CD14-positive monocyte (primary cell): ENCODE measurements around the gene MEIS1. TPM values are rescaled to one million over a fixed set of nuclear protein-coding genes. Genes with fewer than 3 reads are reported as not detected.

Experiments used
- DNase-seq, 3 donors: peaks; one replicate each; pipeline ENCODE4 v3.0.0-alpha.2; 2011 to 2022
- H2AFZ ChIP-seq: 2 replicates; pipeline ENCODE4 v1.6.0; 2012; ENCODE audit warnings: mild to moderate bottlenecking, low read depth, low read length, inconsistent platforms; ENCODE audit not compliant: insufficient read depth, poor library complexity, severe bottlenecking
- H3K27ac ChIP-seq, 2 donors: 1 replicate in 1 of 2; 2 replicates in 1 of 2; pipeline ENCODE4 v1.5.1; 2012 to 2013; ENCODE audit warnings: low read length in 2 of 2, control low read depth in 1 of 2, inconsistent platforms in 1 of 2, low read depth in 1 of 2, mild to moderate bottlenecking in 1 of 2
- H3K27me3 ChIP-seq, 2 donors: one replicate each; pipeline versions ENCODE4 v1.6.0 to v1.6.1; 2011 to 2013; ENCODE audit warnings: low read length in 2 of 2; ENCODE audit not compliant: control insufficient read depth in 2 of 2, insufficient read depth in 2 of 2
- H3K36me3 ChIP-seq, 2 donors: replicated peaks in 1 of 2; 1 replicate in 1 of 2; 2 replicates in 1 of 2; pipeline versions ENCODE4 v1.5.1 to v1.6.1; 2012 to 2013; ENCODE audit warnings: low read length in 2 of 2, control low read depth in 1 of 2, inconsistent platforms in 1 of 2, mild to moderate bottlenecking in 1 of 2; ENCODE audit not compliant: insufficient read depth in 2 of 2, control insufficient read depth in 1 of 2
- H3K4me1 ChIP-seq, 2 donors: 1 replicate in 1 of 2; 2 replicates in 1 of 2; pipeline versions ENCODE4 v1.5.1 to v1.6.1; 2012 to 2013; ENCODE audit warnings: low read length in 2 of 2, control low read depth in 1 of 2, inconsistent platforms in 1 of 2, mild to moderate bottlenecking in 1 of 2, moderate library complexity in 1 of 2; ENCODE audit not compliant: insufficient read depth in 2 of 2, control insufficient read depth in 1 of 2
- H3K4me2 ChIP-seq: replicated peaks from 2 replicates; pipeline ENCODE3; 2012; ENCODE audit warnings: low read length, moderate library complexity, mild to moderate bottlenecking; ENCODE audit not compliant: poor library complexity, severe bottlenecking; ENCODE audit errors: extremely low read depth
- H3K4me3 ChIP-seq, 3 experiments: fragments of 200-600 bp in 1 of 3; sonication (generic) in 1 of 3; replicated peaks in 1 of 3; 1 replicate in 2 of 3; 2 replicates in 1 of 3; pipeline ENCODE4 v1.5.1; 2011 to 2013; ENCODE audit warnings: low read length in 3 of 3, mild to moderate bottlenecking in 3 of 3, control low read depth in 2 of 3, low read depth in 2 of 3, inconsistent platforms in 1 of 3, moderate library complexity in 1 of 3
- H3K79me2 ChIP-seq: 2 replicates; pipeline ENCODE4 v1.6.0; 2012; ENCODE audit warnings: mild to moderate bottlenecking, control low read depth, inconsistent platforms, low read length, moderate library complexity; ENCODE audit not compliant: insufficient read depth
- H3K9ac ChIP-seq: 2 replicates; pipeline ENCODE4 v1.6.0; 2017; ENCODE audit warnings: low read length, mild to moderate bottlenecking; ENCODE audit not compliant: insufficient read depth, poor library complexity, severe bottlenecking
- H3K9me3 ChIP-seq, 2 donors: replicated peaks in 1 of 2; 1 replicate in 1 of 2; 2 replicates in 1 of 2; pipeline versions ENCODE4 v1.5.1 to v1.6.1; 2012 to 2013; ENCODE audit warnings: low read length in 2 of 2, control low read depth in 1 of 2; ENCODE audit not compliant: control insufficient read depth in 1 of 2, insufficient read depth in 1 of 2
- H4K20me1 ChIP-seq: 2 replicates; pipeline ENCODE4 v1.6.0; 2012; ENCODE audit warnings: mild to moderate bottlenecking, low read length, control low read depth, moderate library complexity; ENCODE audit not compliant: insufficient read depth
- H3K27ac Mint-ChIP-seq, 7 donors: one replicate each; pipeline ENCODE4 v1.8.0; 2020; ENCODE audit warnings: mild to moderate bottlenecking in 7 of 7, mixed read lengths in 7 of 7, moderate library complexity in 6 of 7, inconsistent platforms in 2 of 7
- H3K27me3 Mint-ChIP-seq, 3 donors: one replicate each; pipeline ENCODE4 v1.8.0; 2021 to 2022; ENCODE audit warnings: low read depth in 3 of 3, mild to moderate bottlenecking in 3 of 3, mixed read lengths in 3 of 3, moderate library complexity in 3 of 3, inconsistent platforms in 1 of 3
- H3K36me3 Mint-ChIP-seq, 2 donors: one replicate each; pipeline ENCODE4 v1.8.0; 2020; ENCODE audit warnings: mixed read lengths in 2 of 2, inconsistent platforms in 1 of 2, mild to moderate bottlenecking in 1 of 2
- H3K4me1 Mint-ChIP-seq: one replicate; pipeline ENCODE4 v1.8.0; 2020; ENCODE audit warnings: mild to moderate bottlenecking, mixed read lengths
- H3K4me3 Mint-ChIP-seq, 2 donors: one replicate each; pipeline ENCODE4 v1.8.0; 2020; ENCODE audit warnings: mild to moderate bottlenecking in 2 of 2, mixed read lengths in 2 of 2, moderate library complexity in 1 of 2
- H3K9me3 Mint-ChIP-seq, 7 donors: one replicate each; pipeline ENCODE4 v1.8.0; 2020 to 2022; ENCODE audit warnings: mixed read lengths in 7 of 7, mild to moderate bottlenecking in 6 of 7, moderate library complexity in 6 of 7, inconsistent platforms in 2 of 7
- WGBS: methylation state at CpG from one replicate; pipeline ENCODE4 v1.1.5; 2013; ENCODE audit warnings: missing lambda C conversion rate; ENCODE audit not compliant: insufficient coverage; 5-methylcytosine and 5-hydroxymethylcytosine counted together
- intact Hi-C, 2 donors: fragments of 100-400 bp; cut with micrococcal nuclease; formaldehyde crosslinking; loops; one replicate each; pipeline versions ENCODE4 v1.15.0 to v1.15.1; 2023
- polyA plus RNA-seq, 3 donors: library from polyadenylated mRNA; depleted of rRNA in 1 of 3; unstranded in 2 of 3; stranded (reverse) in 1 of 3; fragments of 300-500 nt in 2 of 3; fragments of >200 nt in 1 of 3; fragmentation: Illumina TruSeq in 2 of 3; gene quantifications; 1 replicate in 2 of 3; 2 replicates in 1 of 3; pipeline ENCODE4 v1.2.3, GENCODE V29; 2012 to 2021
- TF ChIP-seq, protein P1 (sequence below): fragments of 200-600 bp; IDR thresholded peaks from one replicate; pipeline ENCODE4 v1.8.0; 2022; ENCODE audit warnings: antibody characterized with exemption, mild to moderate bottlenecking

The MEIS1 gene
- polyA plus RNA-seq, 3 donors, result 0.09 to 0.40 TPM; not detected in 1

DNA sequence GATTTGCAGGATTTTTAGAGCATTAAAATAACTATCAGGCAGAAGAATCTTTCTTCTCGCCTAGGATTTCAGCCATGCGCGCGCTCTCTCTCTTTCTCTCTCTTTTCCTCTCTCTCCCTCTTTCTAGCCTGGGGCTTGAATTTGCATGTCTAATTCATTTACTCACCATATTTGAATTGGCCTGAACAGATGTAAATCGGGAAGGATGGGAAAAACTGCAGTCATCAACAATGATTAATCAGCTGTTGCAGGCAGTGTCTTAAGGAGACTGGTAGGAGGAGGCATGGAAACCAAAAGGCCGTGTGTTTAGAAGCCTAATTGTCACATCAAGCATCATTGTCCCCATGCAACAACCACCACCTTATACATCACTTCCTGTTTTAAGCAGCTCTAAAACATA lies 137.0 kb downstream of the MEIS1 start:
- 100% methylated on average over 3 of the region's 6 CpGs for WGBS
- no peaks in the 10 kb centered on the region for H4K20me1 ChIP-seq
- Mint-ChIP-seq H3K27ac (no peak overlapping the region), H3K27me3 (peaks cover 26 to 35% (median 34%) of the 10 kb centered on the region in 3 donors), H3K4me3 (no peak overlapping the region), H3K36me3 (peaks cover 0 to 2% of the 10 kb centered on the region in 2 donors), H3K9me3 (peaks cover 0 to 9% (median 2%) of the 10 kb centered on the region in 7 donors), H3K4me1 (peaks cover 24% of the 10 kb centered on the region)
- intact Hi-C loops, result loop anchor here in 1 of 2 donors (10.0 kb wide), 1 partner anchor 137 kb away; the partner anchor contains the start of gene MEIS1
- no peak for DNase-seq
- H3K27me3 ChIP-seq, result peaks cover 33 to 39% of the 10 kb centered on the region in 2 donors
- TF ChIP-seq, protein P1, sequence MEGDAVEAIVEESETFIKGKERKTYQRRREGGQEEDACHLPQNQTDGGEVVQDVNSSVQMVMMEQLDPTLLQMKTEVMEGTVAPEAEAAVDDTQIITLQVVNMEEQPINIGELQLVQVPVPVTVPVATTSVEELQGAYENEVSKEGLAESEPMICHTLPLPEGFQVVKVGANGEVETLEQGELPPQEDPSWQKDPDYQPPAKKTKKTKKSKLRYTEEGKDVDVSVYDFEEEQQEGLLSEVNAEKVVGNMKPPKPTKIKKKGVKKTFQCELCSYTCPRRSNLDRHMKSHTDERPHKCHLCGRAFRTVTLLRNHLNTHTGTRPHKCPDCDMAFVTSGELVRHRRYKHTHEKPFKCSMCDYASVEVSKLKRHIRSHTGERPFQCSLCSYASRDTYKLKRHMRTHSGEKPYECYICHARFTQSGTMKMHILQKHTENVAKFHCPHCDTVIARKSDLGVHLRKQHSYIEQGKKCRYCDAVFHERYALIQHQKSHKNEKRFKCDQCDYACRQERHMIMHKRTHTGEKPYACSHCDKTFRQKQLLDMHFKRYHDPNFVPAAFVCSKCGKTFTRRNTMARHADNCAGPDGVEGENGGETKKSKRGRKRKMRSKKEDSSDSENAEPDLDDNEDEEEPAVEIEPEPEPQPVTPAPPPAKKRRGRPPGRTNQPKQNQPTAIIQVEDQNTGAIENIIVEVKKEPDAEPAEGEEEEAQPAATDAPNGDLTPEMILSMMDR, result no peak
- no peak overlapping the region for H3K4me2 ChIP-seq
- peaks cover 19 to 25% of the 10 kb centered on the region in 2 donors for H3K4me1 ChIP-seq
- peaks cover 0 to 5% of the 10 kb centered on the region in 2 donors for H3K9me3 ChIP-seq
- no peaks in the 10 kb centered on the region for H3K36me3 ChIP-seq
- no peak overlapping the region for H3K4me3 ChIP-seq
- no peak overlapping the region for H2AFZ ChIP-seq
- H3K79me2 ChIP-seq, result no peaks in the 10 kb centered on the region
- H3K27ac ChIP-seq, result no peak overlapping the region
- H3K9ac ChIP-seq, result no peak overlapping the region

DNA sequence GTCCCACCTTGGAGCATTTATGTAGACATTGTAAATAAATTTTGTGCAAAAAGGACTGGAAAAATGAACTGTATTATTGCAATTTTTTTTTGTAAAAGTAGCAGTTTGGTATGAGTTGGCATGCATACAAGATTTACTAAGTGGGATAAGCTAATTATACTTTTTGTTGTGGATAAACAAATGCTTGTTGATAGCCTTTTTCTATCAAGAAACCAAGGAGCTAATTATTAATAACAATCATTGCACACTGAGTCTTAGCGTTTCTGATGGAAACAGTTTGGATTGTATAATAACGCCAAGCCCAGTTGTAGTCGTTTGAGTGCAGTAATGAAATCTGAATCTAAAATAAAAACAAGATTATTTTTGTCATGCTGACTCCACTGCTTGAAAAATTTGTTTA lies 137.5 kb downstream of the MEIS1 start:
- H3K27me3 Mint-ChIP-seq, result peaks cover 26 to 38% (median 35%) of the 10 kb centered on the region in 3 donors
- peaks cover 38 to 43% of the 10 kb centered on the region in 2 donors for H3K27me3 ChIP-seq
- peaks cover 0 to 9% (median 2%) of the 10 kb centered on the region in 7 donors for H3K9me3 Mint-ChIP-seq
- no peak overlapping the region for H3K9ac ChIP-seq
- no peak overlapping the region for H3K27ac ChIP-seq
- H2AFZ ChIP-seq, result no peak overlapping the region
- H4K20me1 ChIP-seq, result no peaks in the 10 kb centered on the region
- H3K79me2 ChIP-seq, result no peaks in the 10 kb centered on the region
- no peaks in the 10 kb centered on the region for H3K36me3 ChIP-seq
- H3K4me1 Mint-ChIP-seq, result peaks cover 29% of the 10 kb centered on the region
- no peak overlapping the region for H3K4me2 ChIP-seq
- intact Hi-C loops, result loop anchor here in 1 of 2 donors (10.0 kb wide), 1 partner anchor 138 kb away; the partner anchor contains the start of gene MEIS1
- H3K4me3 Mint-ChIP-seq, result no peak overlapping the region
- WGBS, result no CpG with 5 or more reads among the region's 3 CpGs
- DNase-seq, result no peak
- no peak overlapping the region for H3K4me3 ChIP-seq
- H3K27ac Mint-ChIP-seq, result no peak overlapping the region
- H3K36me3 Mint-ChIP-seq, result peaks cover 0 to 2% of the 10 kb centered on the region in 2 donors
- peaks cover 24 to 29% of the 10 kb centered on the region in 2 donors for H3K4me1 ChIP-seq
- TF ChIP-seq, protein P1, result no peak
- H3K9me3 ChIP-seq, result peaks cover 0 to 9% of the 10 kb centered on the region in 2 donors
